Measurements from ENCODE around the gene BYSL.

GRCh38 chr6:41935685-41936072 is 14.4 kb downstream of the BYSL start:
- TF ChIP-seq, protein P1, sequence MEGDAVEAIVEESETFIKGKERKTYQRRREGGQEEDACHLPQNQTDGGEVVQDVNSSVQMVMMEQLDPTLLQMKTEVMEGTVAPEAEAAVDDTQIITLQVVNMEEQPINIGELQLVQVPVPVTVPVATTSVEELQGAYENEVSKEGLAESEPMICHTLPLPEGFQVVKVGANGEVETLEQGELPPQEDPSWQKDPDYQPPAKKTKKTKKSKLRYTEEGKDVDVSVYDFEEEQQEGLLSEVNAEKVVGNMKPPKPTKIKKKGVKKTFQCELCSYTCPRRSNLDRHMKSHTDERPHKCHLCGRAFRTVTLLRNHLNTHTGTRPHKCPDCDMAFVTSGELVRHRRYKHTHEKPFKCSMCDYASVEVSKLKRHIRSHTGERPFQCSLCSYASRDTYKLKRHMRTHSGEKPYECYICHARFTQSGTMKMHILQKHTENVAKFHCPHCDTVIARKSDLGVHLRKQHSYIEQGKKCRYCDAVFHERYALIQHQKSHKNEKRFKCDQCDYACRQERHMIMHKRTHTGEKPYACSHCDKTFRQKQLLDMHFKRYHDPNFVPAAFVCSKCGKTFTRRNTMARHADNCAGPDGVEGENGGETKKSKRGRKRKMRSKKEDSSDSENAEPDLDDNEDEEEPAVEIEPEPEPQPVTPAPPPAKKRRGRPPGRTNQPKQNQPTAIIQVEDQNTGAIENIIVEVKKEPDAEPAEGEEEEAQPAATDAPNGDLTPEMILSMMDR (IDR thresholded peaks at IDR 0.05): no peak
- TF ChIP-seq POLR2A (IDR thresholded peaks at IDR 0.05; ENCODE audit: low read depth) (no peak), POLR2AphosphoS5 (IDR thresholded peaks at IDR 0.05) (no peak), EP300 (IDR thresholded peaks at IDR 0.05) (no peak)
